ENCODE results near the gene CCT8.

CCT8 gene

GRCh38 chr21:29114765-29115500 is 41.5 kb upstream of the CCT8 start:
- no peak overlapping the region for H4K8ac ChIP-seq (ENCODE audit: low read depth, low read length)
- H4K91ac ChIP-seq (ENCODE audit: low read depth, low read length): peak overlapping the region; percentile 78
- H3K4me1 ChIP-seq (ENCODE audit: control insufficient read depth in 1 of 2, insufficient read depth in 2 of 2, low read length in 2 of 2): peaks cover 5 to 6% of the 10 kb centered on the region in 2 experiments
- no peak overlapping the region for H2AK5ac ChIP-seq (ENCODE audit: low read length)
- DNase-seq: peak; percentile 65 to 72
- peak overlapping the region; percentile 66 for H2BK12ac ChIP-seq (ENCODE audit: low read length)
- H3K79me1 ChIP-seq (ENCODE audit: low read length): peaks cover 6% of the 10 kb centered on the region
- no peak overlapping the region for H3K4me2 ChIP-seq (ENCODE audit: low read length)
- H3K4me3 ChIP-seq (ENCODE audit: low read depth, low read length): no peak overlapping the region
- no peak overlapping the region for H4K12ac ChIP-seq (ENCODE audit: low read depth, low read length)
- H2BK120ac ChIP-seq (ENCODE audit: insufficient read depth, low read length, poor library complexity): no peak overlapping the region
- no peak overlapping the region for H3K14ac ChIP-seq (ENCODE audit: low read length)
- H3K27me3 ChIP-seq (ENCODE audit: insufficient read depth, low read length): no peaks in the 10 kb centered on the region
- H3K79me2 ChIP-seq (ENCODE audit: control insufficient read depth, insufficient read depth, low read length, poor library complexity): no peaks in the 10 kb centered on the region
- no peak overlapping the region for H3K18ac ChIP-seq (ENCODE audit: low read length)
- no peaks in the 10 kb centered on the region for H3K9me3 ChIP-seq (ENCODE audit: insufficient read depth, low read depth, low read length)
- no peak overlapping the region for H2BK5ac ChIP-seq (ENCODE audit: low read depth, low read length, poor library complexity)
- no peak overlapping the region for H3K23ac ChIP-seq (ENCODE audit: low read length)
- no peak overlapping the region for H3K9ac ChIP-seq (ENCODE audit: low read length)
- H2AFZ ChIP-seq (ENCODE audit: insufficient read depth, low read length, poor library complexity): no peak overlapping the region
- H3K4ac ChIP-seq (ENCODE audit: low read depth, low read length): no peak overlapping the region
- no CpG with 5 or more reads among the region's 5 CpGs for WGBS (ENCODE audit: extremely low coverage, insufficient coverage, insufficient read length)
- peaks cover 0 to 2% of the 10 kb centered on the region in 2 experiments for H3K36me3 ChIP-seq (ENCODE audit: control insufficient read depth in 1 of 2, insufficient read depth in 2 of 2, low read length in 2 of 2)
- H3K27ac ChIP-seq (ENCODE audit: low read depth, low read length): peak overlapping the region; percentile 20

- Histone ChIP-seq H3K14ac (ENCODE audit: low read length) (no peak overlapping the region), H3K9me3 (ENCODE audit: insufficient read depth, low read depth, low read length) (no peaks in the 10 kb centered on the region), H3K4me2 (ENCODE audit: low read length) (no peak overlapping the region), H3K23ac (ENCODE audit: low read length) (no peak overlapping the region), H3K36me3 (ENCODE audit: control insufficient read depth in 1 of 2, insufficient read depth in 2 of 2, low read length in 2 of 2) (peaks cover 0 to under 1% of the 10 kb centered on the region in 2 experiments), H3K9ac (ENCODE audit: low read length) (no peak overlapping the region), H4K91ac (ENCODE audit: low read depth, low read length) (no peak overlapping the region), H3K27me3 (ENCODE audit: insufficient read depth, low read length) (no peaks in the 10 kb centered on the region), H2AFZ (ENCODE audit: insufficient read depth, low read length, poor library complexity) (no peak overlapping the region), H2BK120ac (ENCODE audit: insufficient read depth, low read length, poor library complexity) (no peak overlapping the region), H3K79me1 (ENCODE audit: low read length) (no peaks in the 10 kb centered on the region), H3K4me3 (ENCODE audit: low read depth, low read length) (no peak overlapping the region), H3K27ac (ENCODE audit: low read depth, low read length) (no peak overlapping the region), H3K4me1 (ENCODE audit: control insufficient read depth in 1 of 2, insufficient read depth in 2 of 2, low read length in 2 of 2) (peaks cover 0 to 4% of the 10 kb centered on the region in 2 experiments), H4K12ac (ENCODE audit: low read depth, low read length) (no peak overlapping the region), H3K79me2 (ENCODE audit: control insufficient read depth, insufficient read depth, low read length, poor library complexity) (no peaks in the 10 kb centered on the region), H2BK12ac (ENCODE audit: low read length) (no peak overlapping the region), H4K8ac (ENCODE audit: low read depth, low read length) (no peak overlapping the region), H3K18ac (ENCODE audit: low read length) (no peak overlapping the region), H2AK5ac (ENCODE audit: low read length) (no peak overlapping the region), H2BK5ac (ENCODE audit: low read depth, low read length, poor library complexity) (no peak overlapping the region), H3K4ac (ENCODE audit: low read depth, low read length) (no peak overlapping the region)
- peak in 1 of 2 donors; percentile 9 for DNase-seq
- WGBS (ENCODE audit: extremely low coverage, insufficient coverage, insufficient read length): no CpG with 5 or more reads among the region's 3 CpGs
These were observed 31.8 kb upstream of the CCT8 start for GRCh38 chr21:29105218-29105617.

- H3K14ac ChIP-seq (ENCODE audit: low read length): no peak overlapping the region
- no peaks in the 10 kb centered on the region for H3K27me3 ChIP-seq (ENCODE audit: insufficient read depth, low read length)
- no peak overlapping the region for H3K4ac ChIP-seq (ENCODE audit: low read depth, low read length)
These were observed 30.8 kb upstream of the CCT8 start for GRCh38 chr21:29104239-29104708.

DNA sequence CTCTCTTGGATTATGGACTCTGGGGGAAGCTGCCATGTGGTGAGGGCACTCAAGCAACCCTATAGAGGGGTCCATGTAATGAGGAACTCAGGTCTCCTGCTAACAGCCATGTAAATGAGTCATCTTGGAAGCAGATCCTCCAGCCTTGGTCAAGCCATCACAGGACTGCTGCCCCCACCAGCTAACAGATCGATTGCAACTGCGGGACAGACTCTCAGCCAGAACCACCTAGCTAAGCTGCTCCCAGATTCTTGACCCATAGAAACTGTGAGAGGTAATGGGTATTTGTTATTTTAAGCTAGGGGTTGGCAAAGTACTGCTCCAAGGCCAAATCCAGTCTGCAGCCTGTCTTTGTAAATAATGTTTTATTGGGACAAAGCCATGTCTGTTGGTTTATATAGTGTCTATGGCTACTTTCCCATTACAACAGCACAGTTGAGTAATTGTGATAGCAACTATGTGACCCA is 29.4 kb upstream of the CCT8 start:
- Histone ChIP-seq H3K23ac (ENCODE audit: low read length) (no peak overlapping the region), H2AK5ac (ENCODE audit: low read length) (no peak overlapping the region), H4K8ac (ENCODE audit: low read depth, low read length) (no peak overlapping the region), H3K9me3 (ENCODE audit: insufficient read depth, low read depth, low read length) (no peaks in the 10 kb centered on the region), H3K27me3 (ENCODE audit: insufficient read depth, low read length) (no peaks in the 10 kb centered on the region), H4K12ac (ENCODE audit: low read depth, low read length) (no peak overlapping the region), H2AFZ (ENCODE audit: insufficient read depth, low read length, poor library complexity) (no peak overlapping the region), H3K9ac (ENCODE audit: low read length) (no peak overlapping the region), H3K18ac (ENCODE audit: low read length) (no peak overlapping the region), H3K36me3 (ENCODE audit: control insufficient read depth in 1 of 2, insufficient read depth in 2 of 2, low read length in 2 of 2) (no peaks in the 10 kb centered on the region), H2BK120ac (ENCODE audit: insufficient read depth, low read length, poor library complexity) (no peak overlapping the region), H3K79me2 (ENCODE audit: control insufficient read depth, insufficient read depth, low read length, poor library complexity) (no peaks in the 10 kb centered on the region), H3K4me2 (ENCODE audit: low read length) (no peak overlapping the region), H4K91ac (ENCODE audit: low read depth, low read length) (no peak overlapping the region), H2BK12ac (ENCODE audit: low read length) (no peak overlapping the region), H3K4me3 (ENCODE audit: low read depth, low read length) (no peak overlapping the region), H3K4me1 (ENCODE audit: control insufficient read depth in 1 of 2, insufficient read depth in 2 of 2, low read length in 2 of 2) (peaks cover 0 to 5% of the 10 kb centered on the region in 2 experiments), H3K79me1 (ENCODE audit: low read length) (no peaks in the 10 kb centered on the region), H2BK5ac (ENCODE audit: low read depth, low read length, poor library complexity) (no peak overlapping the region), H3K14ac (ENCODE audit: low read length) (no peak overlapping the region), H3K4ac (ENCODE audit: low read depth, low read length) (no peak overlapping the region), H3K27ac (ENCODE audit: low read depth, low read length) (no peak overlapping the region)
- DNase-seq: no peak
- WGBS (ENCODE audit: extremely low coverage, insufficient coverage, insufficient read length): no CpG with 5 or more reads among the region's 2 CpGs

More at GRCh38 chr21:29104239-29104708, 30.8 kb upstream of the CCT8 start:
- no peak overlapping the region for H3K9ac ChIP-seq (ENCODE audit: low read length)
- peaks cover 0 to 4% of the 10 kb centered on the region in 2 experiments for H3K4me1 ChIP-seq (ENCODE audit: control insufficient read depth in 1 of 2, insufficient read depth in 2 of 2, low read length in 2 of 2)
- no peak overlapping the region for H4K12ac ChIP-seq (ENCODE audit: low read depth, low read length)
- no peak overlapping the region for H2BK12ac ChIP-seq (ENCODE audit: low read length)
- no peak for DNase-seq
- H3K9me3 ChIP-seq (ENCODE audit: insufficient read depth, low read depth, low read length): no peaks in the 10 kb centered on the region
- no peaks in the 10 kb centered on the region for H3K79me1 ChIP-seq (ENCODE audit: low read length)
- H3K18ac ChIP-seq (ENCODE audit: low read length): no peak overlapping the region
- no peaks in the 10 kb centered on the region for H3K36me3 ChIP-seq (ENCODE audit: control insufficient read depth in 1 of 2, insufficient read depth in 2 of 2, low read length in 2 of 2)
- H3K23ac ChIP-seq (ENCODE audit: low read length): peak overlapping the region; percentile 95
- no CpG with 5 or more reads among the region's 7 CpGs for WGBS (ENCODE audit: extremely low coverage, insufficient coverage, insufficient read length)
- no peak overlapping the region for H2AK5ac ChIP-seq (ENCODE audit: low read length)
- no peak overlapping the region for H4K8ac ChIP-seq (ENCODE audit: low read depth, low read length)
- no peak overlapping the region for H2AFZ ChIP-seq (ENCODE audit: insufficient read depth, low read length, poor library complexity)
- H3K79me2 ChIP-seq (ENCODE audit: control insufficient read depth, insufficient read depth, low read length, poor library complexity): no peaks in the 10 kb centered on the region
- H3K4me2 ChIP-seq (ENCODE audit: low read length): no peak overlapping the region
- H3K4me3 ChIP-seq (ENCODE audit: low read depth, low read length): no peak overlapping the region
- no peak overlapping the region for H4K91ac ChIP-seq (ENCODE audit: low read depth, low read length)
- H3K27ac ChIP-seq (ENCODE audit: low read depth, low read length): no peak overlapping the region
- H2BK5ac ChIP-seq (ENCODE audit: low read depth, low read length, poor library complexity): no peak overlapping the region
- no peak overlapping the region for H2BK120ac ChIP-seq (ENCODE audit: insufficient read depth, low read length, poor library complexity)
